Chondrocyte (in vitro differentiated cells): ENCODE results near the gene CHST12. TPM values are rescaled to one million over a fixed set of nuclear protein-coding genes. Genes with fewer than 3 reads are reported as not detected.

Experiments
- DNase-seq: peaks from one replicate; pipeline ENCODE4 v3.0.0; 2021; ENCODE audit warnings: mixed read lengths, low spot score
- H3K27ac Mint-ChIP-seq: one replicate; pipeline ENCODE4 v1.8.0; 2021; ENCODE audit warnings: mild to moderate bottlenecking, moderate library complexity, mixed read lengths; ENCODE audit not compliant: unreplicated experiment
- H3K27me3 Mint-ChIP-seq: 2 replicates; pipeline ENCODE4 v1.8.0; 2021; ENCODE audit warnings: low read depth, mixed read lengths
- H3K36me3 Mint-ChIP-seq: 2 replicates; pipeline ENCODE4 v1.8.0; 2021; ENCODE audit warnings: low read depth, mixed read lengths
- H3K4me1 Mint-ChIP-seq: 2 replicates; pipeline ENCODE4 v1.8.0; 2021; ENCODE audit warnings: low read depth, mild to moderate bottlenecking, mixed read lengths
- H3K4me3 Mint-ChIP-seq: one replicate; pipeline ENCODE4 v1.8.0; 2021; ENCODE audit warnings: mild to moderate bottlenecking, moderate library complexity, mixed read lengths; ENCODE audit not compliant: unreplicated experiment
- H3K9me3 Mint-ChIP-seq: 2 replicates; pipeline ENCODE4 v1.8.0; 2021; ENCODE audit warnings: low read depth, mixed read lengths
- CTCF ChIP-seq: fragments of 200-600 bp; sonication (generic); IDR thresholded peaks from 2 replicates; pipeline ENCODE4 v1.5.0; 2021; ENCODE audit warnings: antibody characterized with exemption, mild to moderate bottlenecking, moderate library complexity
- long read RNA-seq: library from polyadenylated mRNA; stranded (forward); transcript quantifications from one replicate; pipeline ENCODE4 v2.0.0, GENCODE V29; 2021
- total RNA-seq: library from RNA; stranded (reverse); gene quantifications from 3 replicates; pipeline ENCODE4 v1.2.1, GENCODE V29; 2021

Gene CHST12
- total RNA-seq = 20.7 to 31.5 TPM (median 22.4 TPM) in 3 replicates
- long read RNA-seq, full-length matches to known transcripts = 47 of 79 reads
- long read RNA-seq, partial matches to known transcripts = 7 of 79 reads
- long read RNA-seq, other reads (novel, unspliced or antisense) = 25 of 79 reads

- peak within 1 kb of the TSS; percentile 17 for H3K27ac Mint-ChIP-seq
- H3K27me3 Mint-ChIP-seq = no peaks in the 10 kb centered on the region
- H3K9me3 Mint-ChIP-seq = no peaks in the 10 kb centered on the region
- peak; percentile 97 for DNase-seq
- peak within 1 kb of the TSS; percentile 80 for H3K4me3 Mint-ChIP-seq
- H3K4me1 Mint-ChIP-seq = peaks cover 41% of the 10 kb centered on the region
- H3K36me3 Mint-ChIP-seq = peaks cover 2% of the 10 kb centered on the region
- no peak for TF ChIP-seq CTCF
Observed at GRCh38 chr7:2403014-2403717, at the start of gene CHST12. TSS of gene CHST12 (plus strand) at chr7:2403611. CDS start at chr7:2432640, 29,029 bp downstream.

- Mint-ChIP-seq H3K4me3 (peak overlapping the region; percentile 89), H3K9me3 (no peaks in the 10 kb centered on the region), H3K4me1 (peaks cover 30% of the 10 kb centered on the region), H3K27me3 (no peaks in the 10 kb centered on the region), H3K27ac (peak overlapping the region; percentile 100), H3K36me3 (peaks cover 2% of the 10 kb centered on the region)
- no peak for DNase-seq
- TF ChIP-seq CTCF = no peak
Observed at GRCh38 chr7:2353936-2354185, 49.5 kb upstream of the CHST12 start.

GRCh38 chr7:2354186-2354938 lies 49.0 kb upstream of the CHST12 start, which contains the start of gene EIF3B:
TSS of gene EIF3B (plus strand) at chr7:2354827. CDS start at chr7:2354922, 95 bp downstream.
- Mint-ChIP-seq H3K4me3 (peak within 1 kb of the TSS; percentile 89), H3K36me3 (peaks cover 2% of the 10 kb centered on the region), H3K4me1 (peaks cover 34% of the 10 kb centered on the region), H3K27ac (peak within 1 kb of the TSS; percentile 100), H3K27me3 (no peaks in the 10 kb centered on the region), H3K9me3 (no peaks in the 10 kb centered on the region)
- no peak for TF ChIP-seq CTCF
- no peak for DNase-seq

GRCh38 chr7:2354939-2355704 lies 48.3 kb upstream of the CHST12 start:
- no peak for TF ChIP-seq CTCF
- H3K27me3 Mint-ChIP-seq = no peaks in the 10 kb centered on the region

GRCh38 chr7:2355705-2356008 lies 47.8 kb upstream of the CHST12 start:
- Mint-ChIP-seq H3K27me3 (no peaks in the 10 kb centered on the region), H3K36me3 (peaks cover 3% of the 10 kb centered on the region), H3K27ac (peak overlapping the region; percentile 90), H3K4me1 (peaks cover 39% of the 10 kb centered on the region), H3K9me3 (no peaks in the 10 kb centered on the region), H3K4me3 (peak overlapping the region; percentile 84)
- no peak for DNase-seq
- no peak for TF ChIP-seq CTCF

More at GRCh38 chr7:2354939-2355704, 48.3 kb upstream of the CHST12 start:
- H3K27ac Mint-ChIP-seq = peak overlapping the region; percentile 90
- peak overlapping the region; percentile 89 for H3K4me3 Mint-ChIP-seq
- no peaks in the 10 kb centered on the region for H3K9me3 Mint-ChIP-seq
- peaks cover 2% of the 10 kb centered on the region for H3K36me3 Mint-ChIP-seq
- no peak for DNase-seq
- H3K4me1 Mint-ChIP-seq = peaks cover 34% of the 10 kb centered on the region
